Neural cell (in vitro differentiated cells): ENCODE measurements around the gene LRRC8D. TPM values are rescaled to one million over a fixed set of nuclear protein-coding genes. Genes with fewer than 3 reads are reported as not detected.
A peak's percentile ranks its signal among the peaks of the same experiment; 100 is the strongest.

ENCODE experiments used
- H2AFZ ChIP-seq: fragments of 200-600, 300-800 bp; sonication (generic), shearing (Covaris generic); 2 replicates; pipeline ENCODE4 v1.6.0; 2014; ENCODE audit warnings: low read depth, mild to moderate bottlenecking, antibody characterized with exemption, low read length, moderate library complexity
- H3F3A ChIP-seq: fragments of 200-600 bp; shearing (Covaris generic); 2 replicates; pipeline ENCODE4 v1.6.1; 2016; ENCODE audit warnings: mild to moderate bottlenecking, moderate library complexity, mixed read lengths, antibody characterized with exemption, low read length; ENCODE audit not compliant: insufficient read depth, poor library complexity, severe bottlenecking
- H3K27ac ChIP-seq: fragments of 200-600, 300-800 bp; sonication (generic), shearing (Covaris generic); 2 replicates; pipeline ENCODE4 v1.5.1; 2014; ENCODE audit warnings: mild to moderate bottlenecking, low read length, moderate library complexity
- H3K27me3 ChIP-seq: fragments of 300-800, 200-600 bp; sonication (generic), shearing (Covaris generic); 2 replicates; pipeline ENCODE4 v1.6.0; 2014; ENCODE audit warnings: mild to moderate bottlenecking, low read depth, low read length, moderate library complexity; ENCODE audit not compliant: insufficient read depth
- H3K36me3 ChIP-seq: fragments of 300-800, 200-600 bp; sonication (generic), shearing (Covaris generic); 2 replicates; pipeline ENCODE4 v1.5.1; 2014; ENCODE audit warnings: mild to moderate bottlenecking, antibody characterized with exemption, low read length, moderate library complexity; ENCODE audit not compliant: insufficient read depth
- H3K4me2 ChIP-seq: fragments of 300-800, 200-600 bp; sonication (generic), shearing (Covaris generic); 2 replicates; pipeline ENCODE4 v1.6.0; 2014; ENCODE audit warnings: mild to moderate bottlenecking, low read length
- H3K4me3 ChIP-seq: fragments of 300-800, 200-600 bp; sonication (generic), shearing (Covaris generic); 2 replicates; pipeline ENCODE4 v1.5.1; 2014; ENCODE audit warnings: mild to moderate bottlenecking, low read length, moderate library complexity
- H3K79me2 ChIP-seq: fragments of 200-600 bp; shearing (Covaris generic); replicated peaks from 2 replicates; pipeline ENCODE4 v1.6.0; 2014; ENCODE audit warnings: mild to moderate bottlenecking, low read length, moderate library complexity; ENCODE audit not compliant: insufficient read depth
- H3K9ac ChIP-seq: fragments of 300-800, 200-600 bp; sonication (generic), shearing (Covaris generic); 2 replicates; pipeline ENCODE4 v1.6.1; 2016; ENCODE audit warnings: mild to moderate bottlenecking, low read length, mixed read lengths
- H3K9me2 ChIP-seq: fragments of 200-600 bp; shearing (Covaris generic); 2 replicates; pipeline ENCODE4 v1.6.1; 2016; ENCODE audit warnings: mild to moderate bottlenecking, low read length, mixed read lengths; ENCODE audit not compliant: insufficient read depth
- H3K9me3 ChIP-seq: fragments of 200-600, 300-800 bp; sonication (generic), shearing (Covaris generic); 2 replicates; pipeline ENCODE4 v1.6.1; 2016; ENCODE audit warnings: mild to moderate bottlenecking, mixed run types, low read length, moderate library complexity, mixed read lengths
- H4K20me1 ChIP-seq: fragments of 200-600 bp; shearing (Covaris generic); 2 replicates; pipeline ENCODE4 v1.6.1; 2016; ENCODE audit warnings: mild to moderate bottlenecking, mixed run types; ENCODE audit not compliant: insufficient read depth
- EP300 ChIP-seq: fragments of 450-650 bp; conservative IDR thresholded peaks from 2 replicates; pipeline ENCODE4 v1.6.1; 2014; ENCODE audit warnings: antibody characterized with exemption, mild to moderate bottlenecking, moderate library complexity; ENCODE audit not compliant: poor library complexity, severe bottlenecking
- EZH2 ChIP-seq: fragments of 200-600, 300-800 bp; shearing (Covaris generic), sonication (generic); IDR thresholded peaks from 2 replicates; pipeline ENCODE4 v1.6.1; 2014; ENCODE audit warnings: antibody characterized with exemption, low read length, borderline replicate concordance, mild to moderate bottlenecking; ENCODE audit not compliant: insufficient read depth, poor library complexity, severe bottlenecking
- MXI1 ChIP-seq: fragments of 450-650 bp; conservative IDR thresholded peaks from 2 replicates; pipeline ENCODE4 v1.6.1; 2014; ENCODE audit warnings: antibody characterized with exemption, mild to moderate bottlenecking; ENCODE audit not compliant: poor library complexity, severe bottlenecking
- POLR2AphosphoS5 ChIP-seq: IDR thresholded peaks from 2 replicates; pipeline ENCODE4 v1.6.1; 2012
- RAD21 ChIP-seq: fragments of 450-650 bp; conservative IDR thresholded peaks from 2 replicates; pipeline ENCODE4 v1.6.1; 2014; ENCODE audit warnings: antibody characterized with exemption, mild to moderate bottlenecking, moderate library complexity
- SMC3 ChIP-seq: fragments of 450-650 bp; conservative IDR thresholded peaks from 2 replicates; pipeline ENCODE4 v1.6.1; 2014; ENCODE audit warnings: antibody characterized with exemption, mild to moderate bottlenecking, moderate library complexity; ENCODE audit not compliant: poor library complexity
- TAF1 ChIP-seq: IDR thresholded peaks from 2 replicates; pipeline ENCODE4 v1.6.1; 2012; ENCODE audit warnings: low read depth
- polyA plus RNA-seq: library from polyadenylated mRNA; depleted of rRNA; stranded (reverse); fragments of >200 nt; gene quantifications from 2 replicates; pipeline ENCODE4 v1.2.3, GENCODE V29; 2014
- TF ChIP-seq, protein P1 (sequence below): fragments of 450-650 bp; IDR thresholded peaks from 2 replicates; pipeline ENCODE4 v1.5.1; 2014; ENCODE audit warnings: antibody characterized with exemption, mild to moderate bottlenecking, moderate library complexity; ENCODE audit not compliant: poor library complexity, severe bottlenecking
- TF ChIP-seq, protein P2 (sequence below): IDR thresholded peaks from 2 replicates; pipeline ENCODE4 v1.6.1; 2012; ENCODE audit warnings: borderline replicate concordance

The LRRC8D gene
- polyA plus RNA-seq, 1 donor from 2014 or later = 43.7 TPM

DNA sequence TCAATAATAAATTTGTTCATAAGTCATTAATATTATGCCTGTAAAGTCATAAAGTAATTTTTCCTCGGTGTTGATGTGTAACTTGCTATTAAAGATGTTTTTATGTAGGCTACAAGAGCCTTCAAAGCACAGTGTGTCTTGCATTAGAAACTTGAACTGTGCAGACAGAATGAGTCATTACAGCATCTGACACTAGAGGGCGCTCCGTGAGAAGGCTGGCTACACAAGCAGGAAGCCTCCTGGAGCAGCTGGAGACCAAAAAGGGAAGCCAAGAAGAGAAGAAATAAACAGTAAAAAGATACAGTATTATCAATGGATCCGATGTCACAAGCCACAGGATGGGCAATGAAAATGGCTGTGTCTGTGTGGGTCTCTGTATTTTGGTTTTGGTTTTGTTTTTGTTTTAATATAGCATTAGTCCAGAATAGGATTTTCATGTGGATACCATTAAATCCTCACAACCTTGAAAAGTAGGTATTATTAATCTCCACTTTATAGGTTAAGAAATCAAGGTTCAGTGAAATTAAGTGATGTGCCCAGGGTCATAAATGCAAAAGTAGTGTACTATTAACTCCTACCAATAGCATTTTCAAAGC, 16.1 kb upstream of the LRRC8D start:
- Histone ChIP-seq H3F3A (no peaks in the 10 kb centered on the region), H3K79me2 (no peaks in the 10 kb centered on the region), H3K27ac (no peak overlapping the region), H3K36me3 (no peaks in the 10 kb centered on the region), H3K9ac (no peak overlapping the region), H2AFZ (no peak overlapping the region), H3K9me3 (no peaks in the 10 kb centered on the region), H3K4me3 (no peak overlapping the region), H3K27me3 (no peaks in the 10 kb centered on the region), H4K20me1 (no peaks in the 10 kb centered on the region), H3K4me2 (no peak overlapping the region), H3K9me2 (no peaks in the 10 kb centered on the region)
- TF ChIP-seq RAD21 (peak; percentile 88), TAF1 (no peak), SMC3 (peak; percentile 89), POLR2AphosphoS5 (no peak), EZH2 (no peak), MXI1 (peak; percentile 17), EP300 (no peak)
- TF ChIP-seq, protein P1, sequence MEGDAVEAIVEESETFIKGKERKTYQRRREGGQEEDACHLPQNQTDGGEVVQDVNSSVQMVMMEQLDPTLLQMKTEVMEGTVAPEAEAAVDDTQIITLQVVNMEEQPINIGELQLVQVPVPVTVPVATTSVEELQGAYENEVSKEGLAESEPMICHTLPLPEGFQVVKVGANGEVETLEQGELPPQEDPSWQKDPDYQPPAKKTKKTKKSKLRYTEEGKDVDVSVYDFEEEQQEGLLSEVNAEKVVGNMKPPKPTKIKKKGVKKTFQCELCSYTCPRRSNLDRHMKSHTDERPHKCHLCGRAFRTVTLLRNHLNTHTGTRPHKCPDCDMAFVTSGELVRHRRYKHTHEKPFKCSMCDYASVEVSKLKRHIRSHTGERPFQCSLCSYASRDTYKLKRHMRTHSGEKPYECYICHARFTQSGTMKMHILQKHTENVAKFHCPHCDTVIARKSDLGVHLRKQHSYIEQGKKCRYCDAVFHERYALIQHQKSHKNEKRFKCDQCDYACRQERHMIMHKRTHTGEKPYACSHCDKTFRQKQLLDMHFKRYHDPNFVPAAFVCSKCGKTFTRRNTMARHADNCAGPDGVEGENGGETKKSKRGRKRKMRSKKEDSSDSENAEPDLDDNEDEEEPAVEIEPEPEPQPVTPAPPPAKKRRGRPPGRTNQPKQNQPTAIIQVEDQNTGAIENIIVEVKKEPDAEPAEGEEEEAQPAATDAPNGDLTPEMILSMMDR = peak; percentile 88
- TF ChIP-seq, protein P2, sequence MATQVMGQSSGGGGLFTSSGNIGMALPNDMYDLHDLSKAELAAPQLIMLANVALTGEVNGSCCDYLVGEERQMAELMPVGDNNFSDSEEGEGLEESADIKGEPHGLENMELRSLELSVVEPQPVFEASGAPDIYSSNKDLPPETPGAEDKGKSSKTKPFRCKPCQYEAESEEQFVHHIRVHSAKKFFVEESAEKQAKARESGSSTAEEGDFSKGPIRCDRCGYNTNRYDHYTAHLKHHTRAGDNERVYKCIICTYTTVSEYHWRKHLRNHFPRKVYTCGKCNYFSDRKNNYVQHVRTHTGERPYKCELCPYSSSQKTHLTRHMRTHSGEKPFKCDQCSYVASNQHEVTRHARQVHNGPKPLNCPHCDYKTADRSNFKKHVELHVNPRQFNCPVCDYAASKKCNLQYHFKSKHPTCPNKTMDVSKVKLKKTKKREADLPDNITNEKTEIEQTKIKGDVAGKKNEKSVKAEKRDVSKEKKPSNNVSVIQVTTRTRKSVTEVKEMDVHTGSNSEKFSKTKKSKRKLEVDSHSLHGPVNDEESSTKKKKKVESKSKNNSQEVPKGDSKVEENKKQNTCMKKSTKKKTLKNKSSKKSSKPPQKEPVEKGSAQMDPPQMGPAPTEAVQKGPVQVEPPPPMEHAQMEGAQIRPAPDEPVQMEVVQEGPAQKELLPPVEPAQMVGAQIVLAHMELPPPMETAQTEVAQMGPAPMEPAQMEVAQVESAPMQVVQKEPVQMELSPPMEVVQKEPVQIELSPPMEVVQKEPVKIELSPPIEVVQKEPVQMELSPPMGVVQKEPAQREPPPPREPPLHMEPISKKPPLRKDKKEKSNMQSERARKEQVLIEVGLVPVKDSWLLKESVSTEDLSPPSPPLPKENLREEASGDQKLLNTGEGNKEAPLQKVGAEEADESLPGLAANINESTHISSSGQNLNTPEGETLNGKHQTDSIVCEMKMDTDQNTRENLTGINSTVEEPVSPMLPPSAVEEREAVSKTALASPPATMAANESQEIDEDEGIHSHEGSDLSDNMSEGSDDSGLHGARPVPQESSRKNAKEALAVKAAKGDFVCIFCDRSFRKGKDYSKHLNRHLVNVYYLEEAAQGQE = no peak

DNA sequence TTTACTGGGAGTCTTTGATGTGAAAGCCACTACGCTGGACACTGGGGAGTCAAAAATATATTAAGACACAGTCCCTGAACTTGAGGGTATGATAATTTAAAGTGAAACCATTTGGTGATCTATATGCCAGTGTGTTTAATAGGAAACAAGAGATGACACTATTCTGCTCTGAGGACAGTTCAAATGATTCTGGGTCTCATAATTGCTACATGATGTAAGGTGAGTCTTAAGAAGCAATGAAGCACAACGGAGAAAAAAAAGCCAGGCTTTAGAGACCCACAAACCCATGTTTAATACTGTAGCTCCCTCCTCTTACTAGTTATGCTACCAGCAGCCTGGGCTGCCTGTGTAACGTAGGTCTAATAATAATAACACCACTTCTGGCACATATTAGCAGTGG, 14.2 kb upstream of the LRRC8D start:
- H3K27me3 ChIP-seq = no peaks in the 10 kb centered on the region
- H4K20me1 ChIP-seq = no peaks in the 10 kb centered on the region
- H3K79me2 ChIP-seq = no peaks in the 10 kb centered on the region
- no peaks in the 10 kb centered on the region for H3K36me3 ChIP-seq
- no peak overlapping the region for H3K4me3 ChIP-seq
- H3K4me2 ChIP-seq = no peak overlapping the region
- no peaks in the 10 kb centered on the region for H3K9me3 ChIP-seq
- no peak overlapping the region for H3K27ac ChIP-seq
- no peaks in the 10 kb centered on the region for H3K9me2 ChIP-seq
- H3K9ac ChIP-seq = no peak overlapping the region
- H2AFZ ChIP-seq = no peak overlapping the region
- TF ChIP-seq POLR2AphosphoS5 = no peak
- TF ChIP-seq MXI1 = no peak
- H3F3A ChIP-seq = no peaks in the 10 kb centered on the region

DNA sequence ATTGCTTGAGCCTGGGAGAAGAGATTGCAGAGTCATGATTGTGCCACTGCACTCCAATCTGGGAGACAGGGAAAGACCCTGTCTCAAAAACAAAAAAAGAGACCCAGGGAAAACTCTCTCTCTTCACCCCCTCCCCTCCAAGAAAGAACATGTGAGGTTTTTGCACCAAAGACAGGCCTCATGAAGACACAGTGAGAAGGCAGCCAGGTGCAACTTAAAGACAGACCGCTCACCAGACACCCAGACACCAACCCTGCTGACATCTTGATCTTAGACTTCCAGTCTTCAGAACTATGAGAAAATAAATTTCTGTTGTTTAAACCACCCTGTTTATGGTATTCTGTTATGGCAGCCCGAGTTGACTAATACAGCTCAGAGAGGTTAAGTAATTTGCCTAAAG, 13.3 kb upstream of the LRRC8D start:
- Histone ChIP-seq H3K9ac (no peak overlapping the region), H2AFZ (no peak overlapping the region), H3K27me3 (no peaks in the 10 kb centered on the region), H3K36me3 (no peaks in the 10 kb centered on the region), H3F3A (no peaks in the 10 kb centered on the region), H3K9me2 (no peaks in the 10 kb centered on the region), H3K27ac (no peak overlapping the region), H3K9me3 (no peaks in the 10 kb centered on the region), H3K79me2 (no peaks in the 10 kb centered on the region), H3K4me2 (no peak overlapping the region), H4K20me1 (no peaks in the 10 kb centered on the region), H3K4me3 (no peak overlapping the region)
- TF ChIP-seq RAD21 (no peak), EP300 (no peak), TAF1 (no peak), POLR2AphosphoS5 (no peak), MXI1 (no peak), EZH2 (no peak), SMC3 (no peak)
- TF ChIP-seq, protein P2 = no peak
- TF ChIP-seq, protein P1 = no peak
